Progenitor cell of endocrine pancreas (in vitro differentiated cells): ENCODE measurements around the gene PROC. TPM values are rescaled to one million over a fixed set of nuclear protein-coding genes. Genes with fewer than 3 reads are reported as not detected.

Source experiments
- DNase-seq: peaks from one replicate; pipeline ENCODE4 v3.0.0; 2021; ENCODE audit warnings: low spot score; ENCODE audit not compliant: unreplicated experiment
- H3K27ac Mint-ChIP-seq: 2 replicates; pipeline ENCODE4 v1.8.0; 2021; ENCODE audit warnings: mild to moderate bottlenecking, moderate library complexity, mixed read lengths
- H3K27me3 Mint-ChIP-seq: 2 replicates; pipeline ENCODE4 v1.8.0; 2021; ENCODE audit warnings: mixed read lengths
- H3K36me3 Mint-ChIP-seq: 2 replicates; pipeline ENCODE4 v1.8.0; 2022; ENCODE audit warnings: mixed read lengths; ENCODE audit not compliant: insufficient read depth
- H3K4me1 Mint-ChIP-seq: 2 replicates; pipeline ENCODE4 v1.8.0; 2021; ENCODE audit warnings: low read depth, mixed read lengths
- H3K4me3 Mint-ChIP-seq: 2 replicates; pipeline ENCODE4 v1.8.0; 2021; ENCODE audit warnings: low read depth, mild to moderate bottlenecking, moderate library complexity, mixed read lengths
- H3K9me3 Mint-ChIP-seq: 2 replicates; pipeline ENCODE4 v1.8.0; 2021; ENCODE audit warnings: low read depth, mixed read lengths
- total RNA-seq: library from RNA; stranded (reverse); gene quantifications from 2 replicates; pipeline ENCODE4 v1.2.1, GENCODE V29; 2021
- TF ChIP-seq, protein P1 (sequence below): fragments of 200-600 bp; sonication (generic); IDR thresholded peaks from one replicate; pipeline ENCODE4 v1.5.0; 2021; ENCODE audit warnings: antibody characterized with exemption, mild to moderate bottlenecking; ENCODE audit not compliant: unreplicated experiment

Gene PROC
- total RNA-seq, 1 donor from 2014 or later, result 18.7 TPM

DNA sequence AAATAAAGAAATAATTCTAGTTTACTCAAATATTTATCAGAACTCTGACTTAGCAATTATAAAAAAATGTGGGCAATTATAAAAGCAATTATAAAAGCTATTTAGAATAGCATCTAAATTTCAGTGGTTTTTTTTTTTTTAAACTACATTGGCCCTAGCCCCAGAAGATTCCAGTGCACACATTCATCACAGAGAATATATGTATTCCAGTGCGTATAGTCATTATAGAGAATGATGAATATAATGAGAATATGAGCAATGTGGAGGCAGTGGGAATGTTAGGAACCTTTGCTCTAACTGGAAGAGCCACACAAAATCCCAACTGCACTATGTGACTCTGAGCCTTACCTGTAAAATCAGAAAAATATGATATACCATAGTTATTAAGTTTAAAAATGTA, 41.0 kb upstream of the PROC start:
- Mint-ChIP-seq H3K36me3 (peaks cover 32% of the 10 kb centered on the region), H3K27ac (no peak overlapping the region), H3K4me1 (peaks cover 5% of the 10 kb centered on the region), H3K27me3 (no peaks in the 10 kb centered on the region), H3K4me3 (no peak overlapping the region), H3K9me3 (peaks cover 37% of the 10 kb centered on the region)
- no peak for DNase-seq
- TF ChIP-seq, protein P1, sequence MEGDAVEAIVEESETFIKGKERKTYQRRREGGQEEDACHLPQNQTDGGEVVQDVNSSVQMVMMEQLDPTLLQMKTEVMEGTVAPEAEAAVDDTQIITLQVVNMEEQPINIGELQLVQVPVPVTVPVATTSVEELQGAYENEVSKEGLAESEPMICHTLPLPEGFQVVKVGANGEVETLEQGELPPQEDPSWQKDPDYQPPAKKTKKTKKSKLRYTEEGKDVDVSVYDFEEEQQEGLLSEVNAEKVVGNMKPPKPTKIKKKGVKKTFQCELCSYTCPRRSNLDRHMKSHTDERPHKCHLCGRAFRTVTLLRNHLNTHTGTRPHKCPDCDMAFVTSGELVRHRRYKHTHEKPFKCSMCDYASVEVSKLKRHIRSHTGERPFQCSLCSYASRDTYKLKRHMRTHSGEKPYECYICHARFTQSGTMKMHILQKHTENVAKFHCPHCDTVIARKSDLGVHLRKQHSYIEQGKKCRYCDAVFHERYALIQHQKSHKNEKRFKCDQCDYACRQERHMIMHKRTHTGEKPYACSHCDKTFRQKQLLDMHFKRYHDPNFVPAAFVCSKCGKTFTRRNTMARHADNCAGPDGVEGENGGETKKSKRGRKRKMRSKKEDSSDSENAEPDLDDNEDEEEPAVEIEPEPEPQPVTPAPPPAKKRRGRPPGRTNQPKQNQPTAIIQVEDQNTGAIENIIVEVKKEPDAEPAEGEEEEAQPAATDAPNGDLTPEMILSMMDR, result no peak

DNA sequence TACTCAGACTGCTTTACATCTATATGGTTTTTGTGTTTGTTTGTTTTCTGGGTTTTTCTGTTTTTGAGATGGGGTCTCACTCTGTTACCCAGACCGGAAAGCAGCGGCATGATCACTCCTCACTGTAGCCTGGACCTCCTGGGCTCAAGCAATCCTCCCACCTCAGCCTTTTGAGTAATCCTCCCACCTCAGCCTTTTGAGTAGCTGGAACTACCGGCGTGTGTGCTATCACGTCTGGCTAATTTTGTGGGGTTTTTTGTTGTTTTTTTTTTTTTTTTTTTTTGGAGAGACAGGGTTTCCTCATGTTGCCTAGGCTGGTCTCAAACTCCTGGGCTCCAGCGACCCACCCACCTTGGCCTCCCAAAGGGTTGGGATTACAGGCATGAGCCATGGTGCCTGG, 39.5 kb upstream of the PROC start:
- TF ChIP-seq, protein P1, result no peak
- H3K27me3 Mint-ChIP-seq, result no peaks in the 10 kb centered on the region
- H3K27ac Mint-ChIP-seq, result no peak overlapping the region

DNA sequence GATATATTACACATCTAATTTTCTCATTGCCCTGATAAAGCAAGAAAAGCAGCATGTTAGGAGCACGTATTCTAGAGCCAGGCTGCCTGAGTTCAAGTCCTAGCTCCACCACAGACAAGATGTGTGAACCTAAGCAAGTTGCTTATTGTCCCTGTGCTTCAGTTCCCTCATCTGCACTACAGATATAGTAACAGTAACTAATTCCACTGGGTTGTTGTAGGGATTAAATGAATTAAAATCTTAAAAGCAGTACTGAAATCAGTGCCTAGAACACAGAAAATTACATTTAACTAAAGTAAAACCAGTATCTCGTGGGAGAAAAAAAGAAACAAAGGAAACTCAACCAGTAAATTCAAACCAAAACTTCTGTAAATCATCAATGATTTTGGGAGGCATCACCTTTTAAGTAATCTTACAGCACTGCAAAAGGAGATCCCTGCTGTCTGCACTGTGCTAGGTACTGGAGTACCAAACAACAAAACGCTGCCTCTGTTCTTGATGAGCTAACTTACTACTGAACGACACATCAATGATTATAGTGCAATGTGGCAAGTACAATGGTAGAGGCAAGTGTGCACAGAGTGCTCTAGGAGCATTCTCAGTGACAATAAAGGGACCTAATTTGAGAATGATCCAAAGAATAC, 38.4 kb upstream of the PROC start:
- Mint-ChIP-seq H3K4me1 (peaks cover 3% of the 10 kb centered on the region), H3K27me3 (no peaks in the 10 kb centered on the region), H3K27ac (no peak overlapping the region), H3K36me3 (peaks cover 13% of the 10 kb centered on the region), H3K4me3 (no peak overlapping the region), H3K9me3 (peaks cover 17% of the 10 kb centered on the region)
- TF ChIP-seq, protein P1, result no peak
- DNase-seq, result no peak

More for the DNA sequence above, 39.5 kb upstream of the PROC start:
- H3K4me3 Mint-ChIP-seq, result no peak overlapping the region
- H3K4me1 Mint-ChIP-seq, result peaks cover 5% of the 10 kb centered on the region
- H3K9me3 Mint-ChIP-seq, result peaks cover 27% of the 10 kb centered on the region
- DNase-seq, result no peak
- peaks cover 22% of the 10 kb centered on the region for H3K36me3 Mint-ChIP-seq

DNA sequence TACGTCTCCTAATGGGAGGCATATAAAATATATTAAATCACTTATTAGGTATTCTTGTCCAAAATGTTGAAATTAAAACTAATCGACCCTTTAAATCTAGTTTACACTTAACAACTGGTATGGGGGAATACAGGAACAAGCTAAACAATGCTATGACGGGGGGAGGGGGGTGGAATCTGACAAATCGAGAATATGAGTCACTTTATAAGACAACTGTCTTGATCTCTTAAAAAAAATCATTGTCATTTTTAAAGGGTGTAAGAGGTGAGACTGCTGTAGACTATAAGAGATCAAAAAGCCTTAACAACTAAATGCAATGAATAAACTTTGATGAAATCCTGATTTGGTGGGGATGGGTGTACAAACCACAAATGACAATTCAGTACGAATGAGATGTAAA, 36.5 kb upstream of the PROC start:
- H3K36me3 Mint-ChIP-seq, result peaks cover 5% of the 10 kb centered on the region
- peaks cover 9% of the 10 kb centered on the region for H3K9me3 Mint-ChIP-seq
- no peak overlapping the region for H3K27ac Mint-ChIP-seq
- TF ChIP-seq, protein P1, result no peak
- H3K27me3 Mint-ChIP-seq, result no peaks in the 10 kb centered on the region
- H3K4me3 Mint-ChIP-seq, result no peak overlapping the region
- no peak for DNase-seq
- H3K4me1 Mint-ChIP-seq, result peaks cover 19% of the 10 kb centered on the region

DNA sequence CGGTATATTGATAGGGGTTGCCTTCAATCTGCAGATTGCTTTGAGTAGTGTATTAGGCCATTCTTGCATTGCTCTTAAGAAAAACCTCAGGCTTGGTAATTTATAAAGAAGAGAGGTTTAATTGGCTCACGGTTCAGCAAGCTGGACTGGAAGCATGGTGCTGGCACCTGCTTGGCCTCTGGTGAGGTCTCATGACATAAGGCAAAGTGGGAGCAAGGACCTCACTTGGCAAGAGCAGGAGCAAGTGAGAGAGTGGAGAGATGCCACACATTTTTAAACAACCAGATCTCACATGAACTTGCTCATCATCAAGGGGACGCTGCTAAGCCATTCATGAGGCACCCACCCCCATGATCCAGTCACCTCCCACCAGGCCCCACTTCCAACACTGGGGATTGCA, 35.4 kb upstream of the PROC start:
- DNase-seq, result no peak
- H3K4me1 Mint-ChIP-seq, result peaks cover 21% of the 10 kb centered on the region
- peaks cover 4% of the 10 kb centered on the region for H3K9me3 Mint-ChIP-seq
- peaks cover 2% of the 10 kb centered on the region for H3K36me3 Mint-ChIP-seq
- H3K27ac Mint-ChIP-seq, result no peak overlapping the region
- TF ChIP-seq, protein P1, result no peak
- H3K4me3 Mint-ChIP-seq, result no peak overlapping the region
- H3K27me3 Mint-ChIP-seq, result no peaks in the 10 kb centered on the region
